GM23338 (cell line): ENCODE results near the gene COG6. TPM values are rescaled to one million over a fixed set of nuclear protein-coding genes. Genes with fewer than 3 reads are reported as not detected.

Source experiments
- ATAC-seq: fragments of 200-7000 bp; cut with Tn5 transposase; 3 replicates; pipeline ENCODE4 v1.9.1; 2020
- DNase-seq: peaks from one replicate; pipeline ENCODE4 v3.0.0-alpha.2; 2015; ENCODE audit warnings: low spot score
- H2AFZ ChIP-seq: fragments of 200-600 bp; sonication (generic); 2 replicates; pipeline ENCODE4 v1.8.0; 2016; ENCODE audit warnings: antibody characterized with exemption, mild to moderate bottlenecking, moderate library complexity
- H3F3A ChIP-seq: fragments of 200-600 bp; sonication (generic); replicated peaks from 2 replicates; pipeline ENCODE4 v1.8.0; 2017; ENCODE audit warnings: antibody characterized with exemption, mixed run types, low read depth
- H3K27ac ChIP-seq: fragments of 200-600 bp; sonication (generic); 2 replicates; pipeline ENCODE4 v1.6.1; 2016; ENCODE audit warnings: low read depth
- H3K27me3 ChIP-seq: fragments of 200-600 bp; sonication (generic); 2 replicates; pipeline ENCODE4 v1.8.0; 2016; ENCODE audit warnings: mild to moderate bottlenecking, mixed run types, moderate library complexity; ENCODE audit not compliant: insufficient read depth
- H3K36me3 ChIP-seq: fragments of 200-600 bp; sonication (generic); 2 replicates; pipeline ENCODE4 v1.8.0; 2016; ENCODE audit warnings: mild to moderate bottlenecking; ENCODE audit not compliant: insufficient read depth
- H3K4me1 ChIP-seq: fragments of 200-600 bp; sonication (generic); 2 replicates; pipeline ENCODE4 v1.8.0; 2016; ENCODE audit warnings: mild to moderate bottlenecking, moderate library complexity; ENCODE audit not compliant: insufficient read depth
- H3K4me2 ChIP-seq: fragments of 200-600 bp; sonication (generic); 2 replicates; pipeline ENCODE4 v1.7.1; 2017; ENCODE audit warnings: mixed run types
- H3K4me3 ChIP-seq: fragments of 200-600 bp; sonication (generic); 2 replicates; pipeline ENCODE4 v1.6.1; 2016; ENCODE audit warnings: mixed run types
- H3K79me2 ChIP-seq: fragments of 200-600 bp; sonication (generic); replicated peaks from 2 replicates; pipeline ENCODE4 v1.8.0; 2017; ENCODE audit warnings: mild to moderate bottlenecking; ENCODE audit not compliant: insufficient read depth
- H3K9me2 ChIP-seq: fragments of 200-600 bp; sonication (generic); 2 replicates; pipeline ENCODE4 v1.8.0; 2017; ENCODE audit not compliant: insufficient read depth
- H4K20me1 ChIP-seq: fragments of 200-600 bp; sonication (generic); replicated peaks from 2 replicates; pipeline ENCODE4 v1.8.0; 2017; ENCODE audit warnings: mild to moderate bottlenecking; ENCODE audit not compliant: insufficient read depth
- H3K27ac Mint-ChIP-seq: 2 replicates; pipeline ENCODE4 v1.8.0; 2020; ENCODE audit warnings: inconsistent platforms, mild to moderate bottlenecking, moderate library complexity, mixed read lengths
- H3K27me3 Mint-ChIP-seq: 3 replicates; pipeline ENCODE4 v1.8.0; 2022; ENCODE audit warnings: low read depth, mild to moderate bottlenecking, moderate library complexity, mixed read lengths, inconsistent platforms; ENCODE audit not compliant: insufficient read depth, poor library complexity
- H3K36me3 Mint-ChIP-seq: 3 replicates; pipeline ENCODE4 v1.8.0; 2021; ENCODE audit warnings: low read depth, mild to moderate bottlenecking, inconsistent platforms, moderate library complexity, mixed read lengths
- H3K4me1 Mint-ChIP-seq: 3 replicates; pipeline ENCODE4 v1.8.0; 2020; ENCODE audit warnings: mild to moderate bottlenecking, inconsistent platforms, mixed read lengths
- H3K4me3 Mint-ChIP-seq: 3 replicates; pipeline ENCODE4 v1.8.0; 2021; ENCODE audit warnings: moderate library complexity, mild to moderate bottlenecking, inconsistent platforms, mixed read lengths
- H3K9me3 Mint-ChIP-seq: 3 replicates; pipeline ENCODE4 v1.8.0; 2020; ENCODE audit warnings: moderate library complexity, mild to moderate bottlenecking, inconsistent platforms, mixed read lengths
- CREB1 ChIP-seq: fragments of 250-450 bp; sonication (Bioruptor Pico); IDR thresholded peaks from 2 replicates; pipeline ENCODE4 v1.5.0; 2020; ENCODE audit warnings: low read depth, mild to moderate bottlenecking, moderate library complexity
- CTCF ChIP-seq, 2 experiments: fragments of 200-600 bp in 1 of 2; sonication (generic) in 1 of 2; conservative IDR thresholded peaks; 2 replicates each; pipeline versions ENCODE4 v1.5.1 to v1.6.1; 2016 to 2017; ENCODE audit warnings: antibody characterized with exemption in 2 of 2, low read depth in 2 of 2, mild to moderate bottlenecking in 2 of 2, moderate library complexity in 1 of 2
- ETS1 ChIP-seq: IDR thresholded peaks from 2 replicates; pipeline ENCODE4 v1.6.1; 2016; ENCODE audit warnings: antibody characterized with exemption
- EZH2 ChIP-seq: fragments of 200-600 bp; sonication (generic); IDR thresholded peaks from one replicate; pipeline ENCODE4 v1.8.0; 2017; ENCODE audit warnings: antibody characterized with exemption, mild to moderate bottlenecking, low read depth; ENCODE audit not compliant: unreplicated experiment
- EZH2phosphoT487 ChIP-seq: fragments of 200-600 bp; sonication (generic); IDR thresholded peaks from one replicate; pipeline ENCODE4 v1.8.1; 2018; ENCODE audit warnings: antibody characterized with exemption; ENCODE audit not compliant: unreplicated experiment
- JUNB ChIP-seq: IDR thresholded peaks from one replicate; pipeline ENCODE4 v1.6.1; 2016; ENCODE audit warnings: antibody characterized with exemption; ENCODE audit not compliant: unreplicated experiment
- NANOG ChIP-seq: IDR thresholded peaks from 2 replicates; pipeline ENCODE4 v1.6.1; 2016; ENCODE audit warnings: antibody characterized with exemption, borderline replicate concordance
- POLR2AphosphoS5 ChIP-seq: IDR thresholded peaks from 2 replicates; pipeline ENCODE4 v1.6.1; 2016; ENCODE audit warnings: antibody characterized with exemption, low read depth
- REST ChIP-seq: IDR thresholded peaks from one replicate; pipeline ENCODE4 v1.6.1; 2018; ENCODE audit warnings: antibody characterized with exemption; ENCODE audit not compliant: unreplicated experiment
- STAT1 ChIP-seq: IDR thresholded peaks from one replicate; pipeline ENCODE4 v1.6.1; 2016; ENCODE audit warnings: antibody characterized with exemption; ENCODE audit not compliant: unreplicated experiment
- ZNF114 ChIP-seq: fragments of 250-450 bp; sonication (Bioruptor Pico); IDR thresholded peaks from 2 replicates; pipeline ENCODE4 v1.5.0; 2020; ENCODE audit warnings: mild to moderate bottlenecking, moderate library complexity
- ZNF331 ChIP-seq: fragments of 250-450 bp; sonication (Bioruptor Pico); IDR thresholded peaks from 2 replicates; pipeline ENCODE4 v1.5.0; 2020; ENCODE audit warnings: low read depth, mild to moderate bottlenecking, moderate library complexity
- ZNF462 ChIP-seq: fragments of 250-450 bp; sonication (Bioruptor Pico); IDR thresholded peaks from 2 replicates; pipeline ENCODE4 v1.5.0; 2020; ENCODE audit warnings: mild to moderate bottlenecking, moderate library complexity
- polyA plus RNA-seq: library from polyadenylated mRNA; unstranded; fragments of >200 nt; fragmentation: Nextera tagmentation; extraction: Ambion mirVana; gene quantifications from 2 replicates; pipeline ENCODE4 v1.2.1, GENCODE V29; 2016
- total RNA-seq: library from RNA; depleted of rRNA; stranded (reverse); fragments of >200 nt; shearing (Covaris generic); gene quantifications from 2 replicates; pipeline ENCODE4 v1.2.3, GENCODE V29; 2014

COG6 gene
- total and polyA plus RNA-seq, 2 experiments from 2014 or later, result 10.0 to 23.6 TPM

- no peaks in the 10 kb centered on the region; the same call in 2 of the 3 replicates for H3K36me3 Mint-ChIP-seq
- Histone ChIP-seq H3K9me2 (no peaks in the 10 kb centered on the region), H3K27ac (no peak overlapping the region), H3K27me3 (peaks cover 27% of the 10 kb centered on the region), H3K36me3 (no peaks in the 10 kb centered on the region), H3F3A (no peaks in the 10 kb centered on the region), H4K20me1 (no peaks in the 10 kb centered on the region), H2AFZ (no peak overlapping the region), H3K4me2 (no peak overlapping the region), H3K79me2 (no peaks in the 10 kb centered on the region), H3K4me3 (no peak overlapping the region), H3K4me1 (0 out of 2 replicates have a peak, but pooled peaks cover 4% of the 10 kb centered on the region)
- H3K4me1 Mint-ChIP-seq, result peaks cover 7% of the 10 kb centered on the region; the same call in 2 of the 3 replicates
- peaks cover 8% of the 10 kb centered on the region for H3K27me3 Mint-ChIP-seq
- TF ChIP-seq EZH2phosphoT487 (no peak), ETS1 (no peak), ZNF114 (no peak), STAT1 (no peak), REST (no peak), CTCF (conservative IDR thresholded peaks at IDR 0.05; ENCODE audit: low read depth in 2 of 2) (no peak), NANOG (no peak), POLR2AphosphoS5 (no peak), EZH2 (no peak), ZNF462 (CRISPR knock-in tag) (no peak), ZNF331 (CRISPR knock-in tag) (no peak), CREB1 (CRISPR knock-in tag) (no peak), JUNB (no peak)
- no peak overlapping the region for H3K4me3 Mint-ChIP-seq
- DNase-seq, result no peak
- no peak for ATAC-seq
- no peaks in the 10 kb centered on the region; the same call in 2 of the 3 replicates for H3K9me3 Mint-ChIP-seq
- H3K27ac Mint-ChIP-seq, result no peak overlapping the region
These were observed 47.6 kb upstream of the COG6 start for GRCh38 chr13:39607876-39608275.
